ENCODE data around the gene PNN.
"Not testable (repeated sequence)": the region's sequence is repeated elsewhere in the genome, so short reads cannot be mapped to it uniquely, and the experiment has no call there.

PNN gene

DNA sequence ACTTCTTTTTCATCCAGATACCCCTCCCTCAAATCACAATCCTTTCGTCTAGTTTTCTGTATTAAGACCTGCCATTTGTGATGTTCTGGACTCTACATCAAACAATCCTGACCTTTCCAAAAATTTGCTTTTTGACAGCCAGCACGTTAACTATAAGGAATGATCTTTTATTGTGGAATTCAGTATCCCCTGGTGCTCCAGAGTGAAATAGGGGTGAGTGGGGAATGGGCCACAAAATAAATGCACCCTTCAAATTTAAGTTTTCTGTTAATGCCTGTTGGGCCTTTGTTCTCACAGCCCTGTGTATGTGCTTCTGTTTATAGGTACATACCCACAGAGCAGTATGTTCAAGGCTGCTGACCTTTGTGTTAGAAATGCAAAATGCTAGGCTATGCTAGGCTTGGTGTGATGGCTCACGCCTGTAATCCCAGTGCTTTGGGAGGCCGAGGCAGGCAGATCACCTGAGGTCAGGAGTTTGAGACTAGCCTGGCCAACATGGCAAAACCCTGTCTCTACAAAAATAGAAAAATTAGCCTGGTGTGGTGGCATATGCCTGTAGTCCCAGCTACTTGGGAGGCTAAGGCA, 12.0 kb downstream of the PNN start:
- peaks cover 16% of the 10 kb centered on the region for H3K4me1 ChIP-seq (ENCODE audit: insufficient read depth, low read length)
- no peak overlapping the region for H3K9ac ChIP-seq (ENCODE audit: low read depth, low read length)
- peaks cover 7% of the 10 kb centered on the region; the same call in 1 of the 2 replicates for H3K36me3 ChIP-seq (ENCODE audit: insufficient read depth, low read length)
- no peaks in the 10 kb centered on the region for H3K9me3 ChIP-seq (ENCODE audit: control insufficient read depth, insufficient read depth, low read length)

DNA sequence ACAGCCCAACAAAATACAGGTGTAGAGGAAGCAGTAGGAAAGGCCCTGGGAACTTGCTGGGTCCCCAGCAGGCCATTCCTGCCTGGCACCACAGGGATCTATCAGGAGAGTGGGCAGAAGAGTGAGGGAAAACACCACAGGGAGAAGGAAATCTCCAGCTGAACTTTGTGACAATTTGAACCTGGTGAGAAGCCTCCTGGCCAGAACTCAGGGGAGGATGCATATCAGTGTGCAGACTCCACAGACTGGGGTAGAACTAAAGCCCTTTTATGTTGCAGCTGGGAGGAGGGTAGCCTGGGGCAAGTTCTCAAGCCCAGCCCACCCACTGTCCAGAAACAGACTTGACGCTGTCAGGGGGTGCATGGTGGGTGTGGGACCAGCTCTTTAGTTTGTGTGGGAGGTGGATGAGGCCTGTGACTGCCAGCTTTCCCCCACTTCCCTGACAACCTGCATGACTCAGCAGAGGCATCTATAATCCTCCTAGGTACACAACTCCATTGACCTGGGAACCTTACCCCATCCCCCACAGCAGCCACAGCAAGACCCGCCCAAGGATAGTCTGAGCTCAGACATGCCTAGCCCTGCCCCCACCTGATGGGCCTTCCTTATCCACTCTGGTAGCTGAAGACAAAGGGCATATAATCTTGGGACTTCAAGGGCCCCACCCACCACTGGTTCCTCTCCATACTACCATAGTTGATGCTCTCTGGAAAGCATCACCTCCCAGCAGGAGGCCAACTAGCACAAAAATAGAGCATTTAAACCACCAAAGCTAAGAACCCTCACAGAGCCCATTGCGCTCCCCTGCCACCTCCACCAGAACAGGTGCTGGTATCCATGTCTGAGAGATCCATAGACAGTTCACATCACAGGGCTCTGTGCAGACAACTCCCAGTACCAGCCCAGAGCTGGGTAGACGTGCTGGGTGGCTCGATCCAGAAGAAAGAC, 28.9 kb downstream of the PNN start:
- H3K4me1 ChIP-seq (ENCODE audit: insufficient read depth, low read length) = peaks cover 19% of the 10 kb centered on the region
- no peaks in the 10 kb centered on the region for H3K36me3 ChIP-seq (ENCODE audit: insufficient read depth, low read length)
- H3K9ac ChIP-seq (ENCODE audit: low read depth, low read length) = no peak overlapping the region
- H3K9me3 ChIP-seq (ENCODE audit: control insufficient read depth, insufficient read depth, low read length) = no peaks in the 10 kb centered on the region

DNA sequence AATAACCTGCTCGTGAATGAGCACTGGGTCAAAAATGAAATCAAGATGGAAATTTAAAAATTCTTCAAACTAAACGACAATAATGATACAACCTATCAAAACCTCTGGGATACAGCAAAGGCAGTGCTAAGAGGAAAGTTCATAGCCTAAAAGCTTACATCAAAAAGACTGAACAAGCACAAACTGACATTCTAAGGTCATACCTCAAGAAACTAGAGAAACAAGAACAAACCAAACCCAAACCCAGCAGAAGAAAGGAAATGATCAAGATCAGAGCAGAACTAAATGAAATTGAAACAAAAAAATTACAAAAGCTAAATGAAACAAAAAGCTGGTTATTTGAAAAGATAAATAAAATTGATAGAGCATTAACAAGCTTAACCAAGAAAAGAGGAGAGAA, 32.4 kb downstream of the PNN start:
- not testable (repeated sequence) for H3K9me3 ChIP-seq (ENCODE audit: control insufficient read depth, insufficient read depth, low read length); H3K9ac ChIP-seq (ENCODE audit: low read depth, low read length); H3K36me3 ChIP-seq (ENCODE audit: insufficient read depth, low read length)
- H3K4me1 ChIP-seq (ENCODE audit: insufficient read depth, low read length) = peaks cover 14% of the 10 kb centered on the region

GRCh38 chr14:39211109-39211741, 36.2 kb downstream of the PNN start:
- H3K9me3 ChIP-seq (ENCODE audit: control insufficient read depth, insufficient read depth, low read length) = no peaks in the 10 kb centered on the region
- H3K9ac ChIP-seq (ENCODE audit: low read depth, low read length) = no peak overlapping the region
- no peaks in the 10 kb centered on the region for H3K36me3 ChIP-seq (ENCODE audit: insufficient read depth, low read length)
- H3K4me1 ChIP-seq (ENCODE audit: insufficient read depth, low read length) = no peaks in the 10 kb centered on the region

GRCh38 chr14:39212034-39212433, 37.0 kb downstream of the PNN start:
- H3K9me3 ChIP-seq (ENCODE audit: control insufficient read depth, insufficient read depth, low read length) = no peaks in the 10 kb centered on the region
- no peaks in the 10 kb centered on the region for H3K4me1 ChIP-seq (ENCODE audit: insufficient read depth, low read length)
- no peak overlapping the region for H3K9ac ChIP-seq (ENCODE audit: low read depth, low read length)
- H3K36me3 ChIP-seq (ENCODE audit: insufficient read depth, low read length) = no peaks in the 10 kb centered on the region

DNA sequence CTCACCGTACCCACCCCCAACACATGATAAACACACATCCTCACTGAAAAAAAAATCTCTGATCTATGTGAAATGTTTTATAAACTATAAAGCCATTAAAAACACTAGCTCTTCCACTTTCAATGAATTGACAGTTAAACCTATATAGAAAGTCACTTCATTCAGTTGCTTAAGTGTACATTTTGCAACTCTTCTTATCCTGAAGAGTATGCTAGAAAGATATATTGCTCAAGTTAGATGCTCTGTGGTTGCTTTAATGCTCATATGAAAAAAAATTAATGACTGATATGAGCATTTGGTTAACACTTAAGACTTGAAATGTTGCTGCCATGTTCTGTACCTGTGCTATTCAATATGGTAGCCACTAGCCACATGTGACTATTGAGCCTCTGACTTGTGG, 37.6 kb downstream of the PNN start:
- H3K36me3 ChIP-seq (ENCODE audit: insufficient read depth, low read length) = no peaks in the 10 kb centered on the region
- no peaks in the 10 kb centered on the region for H3K9me3 ChIP-seq (ENCODE audit: control insufficient read depth, insufficient read depth, low read length)
- H3K9ac ChIP-seq (ENCODE audit: low read depth, low read length) = no peak overlapping the region
- H3K4me1 ChIP-seq (ENCODE audit: insufficient read depth, low read length) = no peaks in the 10 kb centered on the region

GRCh38 chr14:39217214-39217879, 42.3 kb downstream of the PNN start:
- Histone ChIP-seq H3K9ac (ENCODE audit: low read depth, low read length) (no peak overlapping the region), H3K36me3 (ENCODE audit: insufficient read depth, low read length) (no peaks in the 10 kb centered on the region), H3K4me1 (ENCODE audit: insufficient read depth, low read length) (no peaks in the 10 kb centered on the region), H3K9me3 (ENCODE audit: control insufficient read depth, insufficient read depth, low read length) (no peaks in the 10 kb centered on the region)

DNA sequence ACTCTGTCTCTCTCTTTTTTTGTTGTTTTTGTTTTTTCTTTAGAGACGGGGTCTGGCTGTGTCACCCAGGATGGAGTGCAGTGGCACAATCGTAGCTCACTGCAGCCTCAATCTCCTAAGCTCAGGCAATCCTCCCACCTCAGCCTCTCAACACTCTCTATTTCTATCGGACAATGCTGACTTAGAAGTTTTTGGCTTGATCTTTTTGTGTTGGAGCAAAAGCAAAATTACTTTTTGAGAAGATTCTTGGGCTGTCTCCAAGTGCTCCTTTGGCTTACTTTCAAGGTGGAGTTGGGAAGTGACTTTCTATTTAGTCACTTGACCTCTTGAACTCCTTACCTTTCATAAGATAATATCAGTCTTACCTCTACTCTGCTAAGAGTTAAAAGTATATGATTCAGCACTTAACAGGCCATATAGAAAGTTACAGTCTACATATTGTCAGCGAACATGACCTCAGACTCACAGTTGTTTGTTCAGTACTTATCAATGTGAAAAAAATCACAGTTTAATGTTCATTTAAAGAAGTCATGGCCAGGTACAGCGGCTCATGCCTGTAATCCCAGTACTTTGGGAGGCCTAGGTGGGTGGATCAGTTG, 43.2 kb downstream of the PNN start:
- H3K36me3 ChIP-seq (ENCODE audit: insufficient read depth, low read length) = no peaks in the 10 kb centered on the region
- no peaks in the 10 kb centered on the region for H3K9me3 ChIP-seq (ENCODE audit: control insufficient read depth, insufficient read depth, low read length)
- no peak overlapping the region for H3K9ac ChIP-seq (ENCODE audit: low read depth, low read length)
- no peaks in the 10 kb centered on the region for H3K4me1 ChIP-seq (ENCODE audit: insufficient read depth, low read length)

GRCh38 chr14:39219075-39219499, 44.0 kb downstream of the PNN start:
- no peaks in the 10 kb centered on the region for H3K9me3 ChIP-seq (ENCODE audit: control insufficient read depth, insufficient read depth, low read length)
- H3K4me1 ChIP-seq (ENCODE audit: insufficient read depth, low read length) = no peaks in the 10 kb centered on the region
- no peak overlapping the region for H3K9ac ChIP-seq (ENCODE audit: low read depth, low read length)
- no peaks in the 10 kb centered on the region for H3K36me3 ChIP-seq (ENCODE audit: insufficient read depth, low read length)

DNA sequence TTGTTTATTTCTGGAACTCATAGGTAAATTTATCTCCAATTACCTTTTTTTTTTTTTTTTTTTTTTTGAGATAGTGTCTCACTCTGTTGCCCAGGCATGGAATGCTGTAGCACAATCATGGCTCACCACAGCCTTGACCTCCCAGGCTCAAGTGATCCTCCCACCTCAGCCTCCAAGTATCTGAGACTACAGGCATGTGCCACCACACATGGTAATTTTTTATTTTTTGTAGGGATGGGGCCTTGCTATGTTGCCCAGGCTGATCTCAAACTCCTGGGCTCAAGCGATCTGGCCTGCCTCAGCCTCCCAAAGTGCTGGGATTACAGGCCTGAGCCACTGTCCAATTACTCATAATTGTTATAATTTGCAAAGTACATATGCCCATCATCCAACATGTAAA, 45.4 kb downstream of the PNN start:
- not testable (repeated sequence) for H3K9ac ChIP-seq (ENCODE audit: low read depth, low read length); H3K36me3 ChIP-seq (ENCODE audit: insufficient read depth, low read length); H3K4me1 ChIP-seq (ENCODE audit: insufficient read depth, low read length); H3K9me3 ChIP-seq (ENCODE audit: control insufficient read depth, insufficient read depth, low read length)

GRCh38 chr14:39228044-39228443, 53.0 kb downstream of the PNN start:
- Histone ChIP-seq H3K4me1 (ENCODE audit: insufficient read depth, low read length) (no peaks in the 10 kb centered on the region; the same call in 1 of the 2 replicates), H3K36me3 (ENCODE audit: insufficient read depth, low read length) (no peaks in the 10 kb centered on the region), H3K9me3 (ENCODE audit: control insufficient read depth, insufficient read depth, low read length) (no peaks in the 10 kb centered on the region), H3K9ac (ENCODE audit: low read depth, low read length) (no peak overlapping the region)

DNA sequence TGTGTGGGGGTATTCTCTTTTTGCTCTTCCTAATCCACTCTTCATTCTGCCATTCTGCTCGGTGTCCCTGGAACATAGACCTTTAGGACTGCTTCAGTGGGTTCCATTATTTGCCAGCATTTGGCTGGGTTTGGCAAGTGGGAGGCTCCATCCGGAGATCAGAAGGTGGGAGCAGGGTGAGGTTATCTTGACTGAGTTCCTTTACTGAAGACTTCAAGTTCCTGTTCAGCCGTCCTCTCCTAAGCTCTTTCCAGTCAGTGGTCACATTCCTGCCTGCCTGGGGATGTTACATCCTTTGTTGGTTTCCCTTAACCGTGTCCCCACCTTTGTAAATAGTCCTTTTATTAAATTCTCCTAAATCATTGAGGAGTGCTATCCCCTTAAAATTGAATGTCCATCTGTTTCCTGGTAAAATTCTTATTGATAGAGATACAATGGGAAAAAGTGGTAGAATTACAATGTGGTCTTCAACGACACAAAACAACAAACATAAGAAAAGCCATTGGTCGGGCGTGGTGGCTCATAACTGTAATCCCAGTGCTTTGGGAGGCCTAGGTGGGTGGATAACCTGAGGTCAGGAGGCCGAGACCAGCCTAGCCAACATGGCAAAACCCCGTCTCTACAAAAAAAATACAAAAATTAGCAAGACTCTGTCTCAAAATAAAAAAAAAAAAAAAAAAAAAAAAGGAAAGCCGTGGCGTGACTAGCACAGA, 53.6 kb downstream of the PNN start:
- H3K4me1 ChIP-seq (ENCODE audit: insufficient read depth, low read length) = no peaks in the 10 kb centered on the region; the same call in 1 of the 2 replicates
- H3K9me3 ChIP-seq (ENCODE audit: control insufficient read depth, insufficient read depth, low read length) = no peaks in the 10 kb centered on the region
- no peaks in the 10 kb centered on the region for H3K36me3 ChIP-seq (ENCODE audit: insufficient read depth, low read length)
- H3K9ac ChIP-seq (ENCODE audit: low read depth, low read length) = no peak overlapping the region

DNA sequence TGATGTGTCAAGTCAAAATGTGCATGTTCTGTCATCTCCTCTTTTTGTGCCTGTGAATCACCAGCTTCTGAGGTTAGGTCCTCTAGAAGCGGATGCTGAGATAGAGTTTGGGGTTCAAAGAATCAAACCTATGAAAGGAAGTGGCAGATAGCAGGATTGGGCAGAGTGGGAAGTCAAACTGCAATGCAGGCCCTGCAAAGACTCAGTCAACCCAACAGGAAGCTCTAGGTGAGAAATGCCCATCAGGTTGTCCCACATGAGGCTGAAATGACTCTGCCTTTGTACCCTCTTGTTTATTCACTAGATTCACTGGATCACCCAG, 54.1 kb downstream of the PNN start:
- H3K9ac ChIP-seq (ENCODE audit: low read depth, low read length) = no peak overlapping the region
- no peaks in the 10 kb centered on the region; the same call in 1 of the 2 replicates for H3K4me1 ChIP-seq (ENCODE audit: insufficient read depth, low read length)
- no peaks in the 10 kb centered on the region for H3K36me3 ChIP-seq (ENCODE audit: insufficient read depth, low read length)
- H3K9me3 ChIP-seq (ENCODE audit: control insufficient read depth, insufficient read depth, low read length) = no peaks in the 10 kb centered on the region

All from ES-I3 (cell line).